Measurements from ENCODE around the gene EBF3.

Gene EBF3

DNA sequence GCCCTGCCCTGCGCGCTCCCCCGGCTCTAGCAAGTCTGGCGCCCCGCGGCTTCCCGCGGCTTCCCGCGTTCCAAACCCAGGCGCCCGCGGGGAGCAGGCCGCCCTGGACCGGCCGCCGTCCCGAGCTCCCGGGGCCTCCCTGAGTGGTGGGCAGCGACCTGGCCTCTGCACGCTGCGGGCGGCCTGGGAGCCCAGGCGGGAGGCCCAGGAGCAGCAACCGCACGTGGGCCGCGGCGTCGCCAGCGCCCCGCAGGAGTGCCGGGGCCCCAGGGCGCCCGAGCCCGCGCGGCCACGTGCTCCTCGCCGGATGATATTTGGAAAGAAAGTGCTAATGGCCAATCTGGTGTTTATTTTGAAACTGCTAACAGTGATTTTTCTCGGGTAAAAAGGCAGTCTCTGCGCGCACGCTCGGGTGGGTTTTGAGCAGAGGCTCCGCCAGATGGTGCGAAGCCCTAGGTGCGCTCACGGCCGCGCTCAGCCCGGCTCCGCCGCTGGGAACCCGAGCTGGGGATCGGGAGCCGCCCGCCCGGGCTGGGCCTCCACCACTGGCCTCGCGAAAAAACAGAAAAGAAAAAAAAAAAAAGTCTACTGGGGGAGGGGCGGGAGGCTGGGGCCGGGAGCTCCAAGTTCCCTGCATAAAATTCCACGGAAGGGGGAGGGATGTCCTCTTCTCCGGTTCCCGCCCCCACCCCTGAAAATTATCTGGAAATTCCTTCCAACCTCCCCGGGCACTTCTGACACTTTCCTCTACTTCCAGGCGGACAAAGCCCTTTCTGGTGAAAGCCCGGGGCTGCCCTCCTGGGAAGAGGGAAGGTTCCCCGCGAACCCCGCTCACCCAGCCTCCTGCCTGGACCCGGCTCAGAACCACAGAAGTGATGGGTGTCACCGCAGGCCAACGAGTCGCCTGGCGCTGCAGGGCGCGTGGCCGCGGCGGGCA is 4.3 kb downstream of the EBF3 start:
- DNase-seq (ENCODE audit: low spot score) = no peak

GRCh38 chr10:129958629-129959543 is 5.2 kb downstream of the EBF3 start:
- DNase-seq (ENCODE audit: low spot score) = no peak

DNA sequence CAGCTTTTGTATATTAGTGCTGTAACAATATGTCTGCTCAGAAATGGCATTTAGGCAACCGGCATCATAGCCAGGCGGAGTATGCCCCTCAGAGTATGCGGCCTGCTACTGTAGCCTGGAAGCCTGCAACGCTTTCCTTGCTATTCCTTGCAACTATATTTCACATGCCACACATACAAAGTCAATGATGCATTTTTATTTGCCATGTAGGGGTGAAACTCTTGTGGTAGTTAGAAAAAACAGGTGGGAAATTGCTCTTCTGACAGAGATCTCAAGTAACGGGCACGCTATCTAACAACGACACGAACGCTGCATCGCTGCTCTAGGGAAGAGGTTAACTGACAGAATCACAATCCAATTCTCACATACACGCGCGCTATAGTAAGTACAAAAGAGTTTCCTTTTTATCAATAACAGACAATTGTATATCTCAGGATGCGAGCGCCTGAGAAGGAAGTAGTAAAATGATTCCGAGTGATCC is 5.9 kb downstream of the EBF3 start:
- DNase-seq (ENCODE audit: low spot score) = no peak

- no peak for DNase-seq (ENCODE audit: low spot score)
These were observed 7.0 kb downstream of the EBF3 start for GRCh38 chr10:129956876-129957673.

DNA sequence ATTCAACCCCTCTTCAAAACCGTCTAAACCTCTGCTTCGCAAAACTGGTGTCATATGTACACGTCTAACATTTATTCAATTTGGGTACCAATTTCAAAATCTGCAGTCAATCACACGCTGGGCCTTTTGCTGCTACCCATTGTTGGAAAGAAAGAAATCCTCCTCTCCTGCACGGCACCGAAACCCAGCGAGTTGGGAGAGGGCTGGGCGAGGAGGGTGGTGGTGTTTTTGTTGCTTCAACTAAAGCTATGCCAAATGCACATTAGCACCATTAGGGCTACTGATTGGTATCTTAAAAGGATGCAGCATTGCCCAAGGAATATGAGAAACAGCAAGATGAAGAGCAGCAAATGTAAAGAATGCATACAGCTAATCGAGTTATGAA is 7.8 kb downstream of the EBF3 start:
- no peak for DNase-seq (ENCODE audit: low spot score)

GRCh38 chr10:129955601-129956285 is 8.3 kb downstream of the EBF3 start:
- DNase-seq (ENCODE audit: low spot score) = no peak

DNA sequence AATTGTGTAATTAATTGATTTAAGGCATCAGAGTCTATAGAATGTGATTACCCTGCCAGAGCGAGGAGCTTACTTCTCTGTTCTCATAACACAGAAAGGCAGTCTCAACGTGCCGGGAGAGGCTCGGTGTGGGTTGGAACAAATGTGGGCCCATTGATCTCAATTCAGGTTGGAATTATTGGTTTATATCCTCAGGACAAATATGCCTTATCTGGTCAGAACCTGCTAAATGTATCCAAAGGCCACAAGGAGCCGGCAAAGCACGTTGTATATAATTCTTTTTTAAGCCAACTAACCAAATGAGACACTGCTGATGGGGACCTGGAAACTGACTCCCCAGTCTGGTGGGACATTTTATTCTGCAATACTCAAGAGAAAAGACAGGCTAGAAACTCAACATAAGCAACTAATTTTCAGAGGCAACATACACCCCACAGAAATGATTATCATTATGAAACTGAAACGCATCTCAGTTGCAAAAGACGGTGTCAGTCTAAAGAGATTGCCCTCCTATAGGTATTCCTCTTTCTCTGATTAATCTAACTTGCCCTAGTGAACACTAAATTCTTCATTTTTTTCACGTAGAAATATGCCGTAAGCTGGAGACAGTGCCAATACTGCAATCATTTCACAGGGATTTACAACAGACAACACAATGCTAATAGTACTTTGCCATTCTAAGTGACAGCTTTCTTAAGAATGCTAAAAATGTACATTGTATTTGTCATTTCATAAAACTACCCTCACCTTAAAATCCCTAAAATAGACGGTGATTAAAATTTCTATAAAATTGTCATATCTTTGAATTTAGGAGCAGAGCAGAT is 9.4 kb downstream of the EBF3 start:
- DNase-seq (ENCODE audit: low spot score) = no peak

GRCh38 chr10:129953119-129954051 is 10.7 kb downstream of the EBF3 start:
- DNase-seq (ENCODE audit: low spot score) = no peak

GRCh38 chr10:129952378-129953118 is 11.5 kb downstream of the EBF3 start:
- no peak for DNase-seq (ENCODE audit: low spot score)

GRCh38 chr10:129951970-129952265 is 12.2 kb downstream of the EBF3 start:
- DNase-seq (ENCODE audit: low spot score) = no peak

DNA sequence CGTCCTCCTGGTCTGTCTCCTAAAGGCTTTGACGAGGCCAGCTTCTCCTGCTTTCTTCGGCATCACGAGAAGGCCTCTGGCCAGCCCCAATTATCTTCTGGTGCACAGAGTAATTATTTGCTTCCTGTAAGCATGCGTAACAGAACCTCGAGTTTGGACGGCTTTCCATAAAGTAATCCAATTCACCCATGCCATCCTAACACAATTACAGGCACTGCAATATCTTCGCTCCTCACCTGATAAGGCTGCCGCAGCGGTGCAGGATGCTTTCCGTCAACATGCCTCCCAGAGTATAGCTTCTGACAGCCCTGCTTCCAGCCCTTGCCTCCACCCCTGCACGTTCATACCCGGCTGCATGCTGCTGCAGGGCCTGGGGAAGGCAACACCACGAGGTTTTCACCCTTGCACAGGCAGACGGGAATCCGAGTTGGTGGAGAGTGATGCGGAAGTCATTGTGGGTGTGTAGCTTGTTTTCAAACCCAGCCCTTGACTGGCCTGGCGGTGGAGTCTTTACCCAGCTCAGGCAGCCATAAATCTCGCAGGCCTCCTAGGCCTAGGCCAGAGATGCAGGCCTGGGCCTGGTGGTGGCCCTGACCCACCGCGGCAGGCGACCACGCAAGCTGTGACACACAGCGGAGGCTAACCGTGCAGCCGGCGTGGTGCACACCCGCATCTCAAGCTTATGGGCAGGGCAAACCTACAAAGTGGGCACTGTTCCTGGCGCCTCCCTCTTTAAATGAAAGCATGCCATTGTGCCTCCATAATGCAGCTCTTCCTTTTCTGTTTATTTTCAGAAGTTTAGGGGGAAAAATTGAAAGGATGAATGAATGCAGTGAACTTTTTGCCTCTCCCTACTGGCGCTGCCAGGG is 12.7 kb downstream of the EBF3 start:
- DNase-seq (ENCODE audit: low spot score) = no peak

DNA sequence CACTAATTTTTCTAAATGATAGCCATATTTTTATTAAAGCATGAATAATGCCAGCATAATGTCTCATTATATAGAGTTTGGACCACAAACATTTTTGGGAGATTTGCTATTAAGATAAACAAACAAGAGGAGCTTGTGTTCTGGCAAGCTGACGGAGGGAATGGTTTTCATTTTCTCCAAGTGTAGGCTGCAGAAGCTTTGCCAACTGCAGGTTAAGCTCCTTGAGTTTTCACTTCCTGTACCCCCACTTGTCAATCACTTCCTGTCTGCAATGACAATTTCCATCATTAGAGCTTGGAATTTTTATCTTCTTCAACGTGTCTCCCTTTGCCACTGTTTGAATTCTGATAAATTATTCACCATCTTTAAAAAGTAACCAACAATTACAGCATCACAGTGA is 13.4 kb downstream of the EBF3 start:
- DNase-seq (ENCODE audit: low spot score) = no peak

DNA sequence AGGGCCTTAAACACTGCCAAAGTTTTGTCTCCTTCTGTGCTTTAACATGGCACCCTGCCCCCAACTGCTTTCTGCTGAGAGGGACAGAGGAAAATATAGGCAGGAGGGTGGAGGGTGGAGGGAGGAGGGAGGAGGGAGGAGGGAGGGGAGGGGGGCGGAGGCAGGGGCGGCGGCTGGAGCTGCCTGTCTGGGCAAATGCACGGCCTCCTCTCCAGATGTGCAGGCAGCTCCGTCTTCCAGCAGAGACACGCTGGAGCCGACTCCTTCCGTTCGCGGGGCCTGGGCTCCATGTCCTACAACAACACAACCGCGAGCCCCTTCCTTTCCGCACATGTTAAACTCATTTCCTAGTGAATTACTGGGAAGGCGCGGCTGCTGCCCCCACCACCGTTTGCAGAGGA is 14.2 kb downstream of the EBF3 start:
- DNase-seq (ENCODE audit: low spot score) = peak; percentile 69

DNA sequence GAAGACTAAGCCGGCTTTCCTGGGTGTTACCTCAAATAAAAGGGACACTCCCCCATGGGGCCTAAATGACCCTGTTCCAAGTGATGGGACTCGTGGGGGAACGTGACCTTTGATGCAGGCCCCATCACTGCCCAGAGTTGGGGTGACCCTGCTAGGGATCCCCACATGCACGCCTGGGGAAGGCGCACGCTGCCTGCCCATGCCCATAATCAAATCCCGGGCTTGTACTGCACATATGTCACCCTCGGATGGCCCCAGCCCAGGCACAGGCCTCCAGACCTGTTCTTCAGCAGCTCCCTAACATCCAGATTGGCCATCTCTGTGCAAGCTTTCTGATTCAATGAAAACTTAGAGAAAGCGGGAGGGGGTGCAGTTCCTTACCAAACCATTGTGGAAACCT is 14.7 kb downstream of the EBF3 start:
- DNase-seq (ENCODE audit: low spot score) = no peak

GRCh38 chr10:129946859-129947258 is 17.2 kb downstream of the EBF3 start:
- no peak for DNase-seq (ENCODE audit: low spot score)

DNA sequence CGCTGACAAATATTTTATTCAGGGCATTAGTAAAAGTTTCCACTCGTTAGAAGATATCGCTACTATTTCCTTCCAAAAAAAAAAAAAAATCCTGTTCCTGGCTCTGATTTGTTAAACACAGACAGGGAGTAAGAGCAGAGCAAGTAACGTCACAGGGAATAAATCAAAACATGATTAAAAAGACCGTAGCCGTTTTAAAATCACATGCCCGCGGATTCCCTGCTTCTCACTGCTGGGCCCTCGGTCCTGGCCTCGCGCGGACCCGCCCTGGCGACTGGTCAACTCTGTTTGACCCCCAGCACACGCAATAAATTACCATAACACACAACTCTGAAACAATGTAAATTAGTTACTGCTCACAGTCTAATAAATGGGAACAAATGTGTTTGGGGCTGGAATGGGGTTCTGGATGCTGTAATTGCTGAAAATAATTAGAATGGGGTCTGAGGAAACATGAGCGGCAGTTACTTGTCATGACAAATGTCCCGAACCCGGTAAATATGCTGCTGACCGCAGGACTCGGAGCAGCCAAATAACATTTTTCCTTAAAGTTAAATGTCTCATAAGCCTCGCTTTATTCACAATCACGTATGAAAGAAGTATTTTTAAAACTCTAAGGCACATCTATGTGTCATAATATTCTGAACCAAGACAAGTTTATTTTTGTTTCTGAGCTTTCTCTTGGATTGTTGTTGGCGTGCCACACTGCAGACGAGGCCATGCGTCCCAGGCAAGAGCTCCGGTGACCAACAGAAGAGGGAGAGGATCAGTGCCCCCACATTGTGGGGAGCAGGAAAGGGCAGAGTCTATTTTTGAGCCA is 17.9 kb downstream of the EBF3 start:
- DNase-seq (ENCODE audit: low spot score) = no peak

- no peak for DNase-seq (ENCODE audit: low spot score)
These were observed 18.5 kb downstream of the EBF3 start for GRCh38 chr10:129945526-129945925.

Data from kidney capillary endothelial cell (primary cell).